SK-N-SH (cell line): ENCODE measurements around the gene POLG2.

Experiments
- CTCF ChIP-seq: fragments of 200-600 bp; sonication (generic); IDR thresholded peaks from 2 replicates; pipeline ENCODE4 v1.6.1; 2017; ENCODE audit warnings: antibody characterized with exemption, mild to moderate bottlenecking, moderate library complexity
- EZH2phosphoT487 ChIP-seq: fragments of 200-600 bp; sonication (generic); IDR thresholded peaks from 2 replicates; pipeline ENCODE4 v1.6.1; 2017; ENCODE audit warnings: low read depth, mixed run types, mild to moderate bottlenecking, antibody characterized with exemption, moderate library complexity, borderline replicate concordance

DNA sequence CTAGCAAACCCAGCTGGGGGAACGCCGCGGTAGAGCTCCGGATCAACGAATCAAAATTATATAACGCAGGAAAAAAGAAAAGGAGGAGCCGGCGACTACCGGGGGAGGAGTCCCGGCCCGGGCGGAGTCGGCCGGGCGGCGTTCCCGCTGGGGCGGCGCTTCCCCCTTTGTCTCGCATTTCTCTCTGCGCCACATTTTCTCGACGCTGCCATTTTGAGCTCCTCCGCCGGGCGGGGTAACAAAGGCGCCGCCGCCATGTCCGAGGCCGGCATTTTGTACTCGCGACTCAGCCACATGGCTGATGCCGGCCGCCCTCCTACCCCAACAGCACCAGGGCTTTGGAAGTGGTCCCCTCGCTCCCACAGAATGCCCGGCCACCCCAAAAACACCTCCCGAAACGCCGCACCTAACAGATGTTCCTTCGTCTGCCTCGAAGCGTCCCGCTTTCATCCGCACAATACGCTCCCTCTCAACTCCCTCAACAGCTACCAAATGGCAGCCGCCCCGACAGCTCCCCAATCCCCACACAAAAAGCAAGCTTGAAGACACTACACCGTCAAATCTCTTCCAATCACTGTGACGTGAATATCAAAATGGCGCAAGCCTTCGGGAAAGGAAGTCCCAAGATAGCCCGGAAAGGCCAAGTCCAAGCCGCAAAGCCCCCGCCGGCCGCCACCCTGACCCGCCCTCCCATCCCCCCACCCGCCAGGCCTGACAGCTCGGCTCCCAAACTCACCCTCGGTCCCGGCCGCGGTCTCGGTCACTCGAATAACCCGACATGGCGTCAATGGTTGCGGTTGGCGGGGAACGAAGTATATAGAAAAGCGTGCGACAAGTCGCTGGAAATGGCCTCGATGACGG, 8.7 kb upstream of the POLG2 start:
- TF ChIP-seq EZH2phosphoT487 (no peak), CTCF (no peak)
